Stomach (tissue), 9 donors: ENCODE data around the gene BTF3L4. TPM values are rescaled to one million over a fixed set of nuclear protein-coding genes. Genes with fewer than 3 reads are reported as not detected.
"Not testable (repeated sequence)": the region's sequence is repeated elsewhere in the genome, so short reads cannot be mapped to it uniquely, and the experiment has no call there.

Experiments
- DNase-seq, 2 donors: peaks; one replicate each; pipeline versions ENCODE4 v3.0.0 to v3.0.0-alpha.2; 2013 to 2019
- H3K27ac ChIP-seq, 5 donors: fragments of 200-600 bp in 4 of 5; sonication (generic) in 4 of 5; one replicate each; pipeline ENCODE4 v1.5.1; 2013 to 2019; ENCODE audit warnings: mild to moderate bottlenecking in 1 of 5, moderate library complexity in 1 of 5
- H3K27me3 ChIP-seq, 3 donors: fragments of 200-600 bp; sonication (generic); one replicate each; pipeline ENCODE4 v1.5.1; 2017 to 2019; ENCODE audit warnings: mixed run types in 1 of 3
- H3K36me3 ChIP-seq, 4 donors: fragments of 200-600 bp; sonication (generic); 1 replicate in 3 of 4; 2 replicates in 1 of 4; pipeline ENCODE4 v1.5.1; 2016 to 2019
- H3K4me1 ChIP-seq, 4 donors: fragments of 200-600 bp; sonication (generic); one replicate each; pipeline ENCODE4 v1.5.1; 2016 to 2019
- H3K4me3 ChIP-seq, 4 donors: fragments of 200-600 bp; sonication (generic) in 3 of 4; one replicate each; pipeline ENCODE4 v1.5.1; 2016 to 2019; ENCODE audit warnings: mild to moderate bottlenecking in 1 of 4
- H3K9me3 ChIP-seq, 4 donors: fragments of 200-600 bp; sonication (generic); one replicate each; pipeline ENCODE4 v1.5.1; 2016 to 2019
- EP300 ChIP-seq: sonication (generic); formaldehyde crosslinking; IDR thresholded peaks from one replicate; pipeline ENCODE4 v1.6.1; 2017; ENCODE audit warnings: antibody characterized with exemption
- POLR2A ChIP-seq, 4 donors: fragments of 450-650 bp; IDR thresholded peaks; one replicate each; pipeline ENCODE4 v1.6.1; 2016; ENCODE audit warnings: antibody characterized with exemption in 4 of 4, control low read depth in 2 of 4, mild to moderate bottlenecking in 1 of 4, moderate library complexity in 1 of 4
- POLR2AphosphoS5 ChIP-seq, 3 donors: sonication (generic); formaldehyde crosslinking; IDR thresholded peaks; one replicate each; pipeline ENCODE4 v1.6.1; 2016; ENCODE audit warnings: antibody characterized with exemption in 3 of 3
- WGBS, 5 donors: extraction: QIAGEN DNeasy Blood & Tissue Kit in 3 of 5; methylation state at CpG; one replicate each; pipeline versions ENCODE4 v1.1.5 to v1.1.7; 2013 to 2018; 5-methylcytosine and 5-hydroxymethylcytosine counted together
- intact Hi-C: fragments of 100-400 bp; cut with DNase I; formaldehyde crosslinking; loops from one replicate; pipeline ENCODE4 v1.15.1; 2023; ENCODE audit warnings: low total_unique reads
- polyA plus RNA-seq, 3 donors: library from polyadenylated mRNA; stranded (reverse); fragments of 200-250 nt; gene quantifications; one replicate each; pipeline ENCODE4 v1.2.3, GENCODE V29; 2013
- total RNA-seq, 5 donors: library from RNA; depleted of rRNA; stranded (reverse); fragments of >200 nt; gene quantifications; one replicate each; pipeline versions ENCODE4 v1.1.0 to v1.2.3, GENCODE V29; 2014 to 2016
- TF ChIP-seq, protein P1 (sequence below), 7 experiments: fragments of 450-650 bp in 4 of 7; fragments of 200-600 bp in 3 of 7; sonication (generic) in 3 of 7; IDR thresholded peaks; one replicate each; pipeline ENCODE4 v1.5.1; 2016 to 2019; ENCODE audit warnings: antibody characterized with exemption in 7 of 7, control low read depth in 2 of 7, mild to moderate bottlenecking in 1 of 7
- donor health status: healthy with polysubstance abuse.
- donor health status: Bipolar disorder and iron deficiency.
- donor health status: healthy.

BTF3L4 gene
- total and polyA plus RNA-seq, 8 donors: 6.7 to 287 (median 41.2) TPM

DNA sequence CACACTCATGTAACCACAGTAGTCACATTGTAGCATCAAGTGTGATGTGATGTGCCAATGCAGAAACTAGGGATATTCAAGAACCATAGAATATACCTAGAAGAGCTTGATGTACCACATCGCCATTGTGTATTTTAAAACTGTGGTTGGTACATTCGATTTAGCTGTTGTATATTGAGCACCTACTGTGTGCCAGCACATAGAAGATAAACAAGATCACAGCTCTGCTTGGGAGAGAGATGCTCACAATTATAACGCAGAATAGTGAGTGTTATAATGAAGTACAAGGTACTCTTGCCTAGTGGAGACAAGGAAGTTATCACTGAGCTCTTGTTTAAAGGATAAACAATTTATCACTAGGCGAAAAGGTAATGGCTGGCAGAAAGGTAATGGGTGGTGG is 4.7 kb downstream of the BTF3L4 start:
- intact Hi-C loops: no loop called here
- no peak overlapping the region for H3K27ac ChIP-seq
- H3K36me3 ChIP-seq: peaks cover 31 to 57% (median 55%) of the 10 kb centered on the region in 4 donors
- WGBS, 5 donors: 93 to 99% (median 95%) methylated on average over 4 of the region's 4 CpGs
- TF ChIP-seq EP300: no peak
- TF ChIP-seq POLR2A (IDR thresholded peaks at IDR 0.05): no peak
- TF ChIP-seq POLR2AphosphoS5 (IDR thresholded peaks at IDR 0.05): no peak
- TF ChIP-seq, protein P1, sequence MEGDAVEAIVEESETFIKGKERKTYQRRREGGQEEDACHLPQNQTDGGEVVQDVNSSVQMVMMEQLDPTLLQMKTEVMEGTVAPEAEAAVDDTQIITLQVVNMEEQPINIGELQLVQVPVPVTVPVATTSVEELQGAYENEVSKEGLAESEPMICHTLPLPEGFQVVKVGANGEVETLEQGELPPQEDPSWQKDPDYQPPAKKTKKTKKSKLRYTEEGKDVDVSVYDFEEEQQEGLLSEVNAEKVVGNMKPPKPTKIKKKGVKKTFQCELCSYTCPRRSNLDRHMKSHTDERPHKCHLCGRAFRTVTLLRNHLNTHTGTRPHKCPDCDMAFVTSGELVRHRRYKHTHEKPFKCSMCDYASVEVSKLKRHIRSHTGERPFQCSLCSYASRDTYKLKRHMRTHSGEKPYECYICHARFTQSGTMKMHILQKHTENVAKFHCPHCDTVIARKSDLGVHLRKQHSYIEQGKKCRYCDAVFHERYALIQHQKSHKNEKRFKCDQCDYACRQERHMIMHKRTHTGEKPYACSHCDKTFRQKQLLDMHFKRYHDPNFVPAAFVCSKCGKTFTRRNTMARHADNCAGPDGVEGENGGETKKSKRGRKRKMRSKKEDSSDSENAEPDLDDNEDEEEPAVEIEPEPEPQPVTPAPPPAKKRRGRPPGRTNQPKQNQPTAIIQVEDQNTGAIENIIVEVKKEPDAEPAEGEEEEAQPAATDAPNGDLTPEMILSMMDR (IDR thresholded peaks at IDR 0.05): no peak
- H3K27me3 ChIP-seq: no peaks in the 10 kb centered on the region
- no peaks in the 10 kb centered on the region for H3K9me3 ChIP-seq
- H3K4me3 ChIP-seq: no peak overlapping the region
- H3K4me1 ChIP-seq: peaks cover 26 to 53% (median 41%) of the 10 kb centered on the region in 4 donors
- no peak for DNase-seq

DNA sequence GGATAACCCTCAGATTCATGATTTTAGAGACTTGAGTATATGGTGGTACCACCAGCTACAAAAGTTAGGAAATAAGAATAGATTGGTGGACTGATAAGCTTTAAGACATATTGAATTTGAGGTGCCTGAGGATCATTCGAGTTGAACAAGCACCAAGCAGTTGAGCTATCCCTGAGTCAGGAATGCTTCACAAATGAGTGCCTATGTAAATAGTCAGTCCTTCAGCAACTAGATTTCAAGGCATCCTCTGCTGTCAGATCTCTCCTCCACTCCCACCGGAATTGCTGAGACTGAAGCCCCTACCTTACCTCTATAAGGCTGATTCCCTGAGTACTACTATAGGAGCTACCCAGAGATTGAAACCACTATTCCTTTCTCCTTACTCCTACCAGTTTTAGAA is 7.1 kb downstream of the BTF3L4 start:
- H3K4me3 ChIP-seq: no peak overlapping the region
- no peaks in the 10 kb centered on the region for H3K27me3 ChIP-seq
- peaks cover 38 to 81% (median 79%) of the 10 kb centered on the region in 4 donors for H3K36me3 ChIP-seq
- 88 to 92% (median 90%) methylated on average over 2 of the region's 2 CpGs for WGBS, 5 donors
- no peak overlapping the region for H3K27ac ChIP-seq
- no peak for DNase-seq
- TF ChIP-seq, protein P1 (IDR thresholded peaks at IDR 0.05): no peak
- no peak for TF ChIP-seq EP300
- no peak for TF ChIP-seq POLR2AphosphoS5 (IDR thresholded peaks at IDR 0.05)
- TF ChIP-seq POLR2A (IDR thresholded peaks at IDR 0.05): no peak
- intact Hi-C loops: no loop called here
- H3K9me3 ChIP-seq: no peaks in the 10 kb centered on the region
- peaks cover 14 to 41% (median 26%) of the 10 kb centered on the region in 4 donors for H3K4me1 ChIP-seq

DNA sequence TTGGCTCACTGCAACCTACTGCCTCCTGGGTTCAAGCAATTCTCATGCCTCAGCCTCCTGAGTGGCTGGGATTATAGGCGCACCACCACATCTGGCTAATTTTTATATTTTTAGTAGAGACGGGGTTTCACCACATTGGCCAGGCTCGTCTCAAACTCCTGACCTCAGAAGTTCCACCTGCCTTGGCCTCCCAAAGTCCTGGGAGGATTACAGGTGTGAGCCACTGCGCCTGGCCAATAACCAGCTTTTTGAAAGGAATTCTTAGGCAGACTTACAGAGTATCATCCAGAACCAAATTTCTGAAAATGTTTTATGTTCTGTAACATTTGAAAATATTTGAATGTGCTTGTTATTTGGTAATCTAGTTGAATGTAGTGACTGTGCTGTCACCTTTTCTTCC is 14.6 kb downstream of the BTF3L4 start:
- no peak overlapping the region for H3K27ac ChIP-seq
- intact Hi-C loops: no loop called here
- H3K4me1 ChIP-seq: peaks cover 0 to 6% (median 2%) of the 10 kb centered on the region in 4 donors
- H3K9me3 ChIP-seq: no peaks in the 10 kb centered on the region
- H3K4me3 ChIP-seq: no peak overlapping the region
- TF ChIP-seq POLR2AphosphoS5 (IDR thresholded peaks at IDR 0.05) (no peak), POLR2A (IDR thresholded peaks at IDR 0.05) (no peak), EP300 (no peak)
- TF ChIP-seq, protein P1 (IDR thresholded peaks at IDR 0.05): no peak
- no peaks in the 10 kb centered on the region for H3K27me3 ChIP-seq
- 89 to 95% (median 92%) methylated on average over 4 of the region's 4 CpGs for WGBS, 5 donors
- peaks cover 11 to 82% (median 69%) of the 10 kb centered on the region in 4 donors for H3K36me3 ChIP-seq
- no peak for DNase-seq

DNA sequence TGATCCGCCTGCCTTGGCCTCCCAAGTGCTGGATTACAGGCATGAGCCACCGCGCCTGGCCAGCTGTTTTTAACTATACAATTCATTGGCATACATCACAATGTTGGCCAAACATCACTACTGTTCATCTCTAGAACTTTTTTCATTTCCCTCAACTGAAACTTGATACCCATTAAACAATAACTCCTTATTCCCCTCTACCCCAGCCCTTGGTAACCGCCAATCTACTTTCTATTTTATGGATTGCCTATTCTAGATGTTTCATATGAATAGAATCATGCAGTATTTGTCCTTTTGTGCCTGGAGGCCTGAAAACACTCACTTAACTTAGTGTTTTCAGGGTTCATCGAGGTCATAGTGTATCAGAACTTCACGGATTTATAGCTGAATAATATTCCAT is 16.2 kb downstream of the BTF3L4 start:
- Histone ChIP-seq H3K9me3 (no peaks in the 10 kb centered on the region), H3K27me3 (no peaks in the 10 kb centered on the region), H3K4me1 (peaks cover 0 to 6% (median 2%) of the 10 kb centered on the region in 4 donors), H3K4me3 (no peak overlapping the region), H3K27ac (no peak overlapping the region), H3K36me3 (peaks cover 3 to 75% (median 64%) of the 10 kb centered on the region in 4 donors)
- intact Hi-C loops: no loop called here
- no peak for DNase-seq
- 77 to 96% (median 80%) methylated on average over 6 of the region's 6 CpGs for WGBS, 5 donors
- TF ChIP-seq, protein P1 (IDR thresholded peaks at IDR 0.05): no peak
- no peak for TF ChIP-seq EP300
- no peak for TF ChIP-seq POLR2A (IDR thresholded peaks at IDR 0.05)
- TF ChIP-seq POLR2AphosphoS5 (IDR thresholded peaks at IDR 0.05): no peak

DNA sequence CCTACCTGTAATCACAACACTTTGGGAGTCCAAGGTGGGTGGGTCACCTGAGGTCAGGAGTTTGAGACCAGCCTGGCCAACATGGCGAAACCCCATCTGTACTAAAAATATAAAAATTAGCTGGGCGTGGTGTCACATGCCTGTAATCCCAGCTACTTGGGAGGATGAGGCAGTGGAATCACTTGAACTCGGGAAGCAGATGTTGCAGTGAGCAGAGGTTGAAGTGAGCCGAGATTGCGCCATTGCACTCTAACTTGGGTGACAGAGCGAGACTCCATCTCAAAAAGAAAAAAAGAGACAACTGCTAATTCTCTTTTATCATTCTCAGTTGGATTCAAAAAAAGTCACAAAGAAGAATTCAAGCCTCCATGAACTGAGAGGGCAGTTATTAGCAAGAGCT is 21.2 kb downstream of the BTF3L4 start:
- 90 to 98% (median 94%) methylated on average over 6 of the region's 6 CpGs for WGBS, 5 donors
- H3K4me3 ChIP-seq, DNase-seq, H3K9me3 ChIP-seq, H3K4me1 ChIP-seq, H3K27ac ChIP-seq, intact Hi-C loops, H3K27me3 ChIP-seq: not testable (repeated sequence)
- H3K36me3 ChIP-seq: peaks cover 1 to 61% (median 56%) of the 10 kb centered on the region in 4 donors
